ENCODE measurements around the gene TIMD4.

The TIMD4 gene

DNA sequence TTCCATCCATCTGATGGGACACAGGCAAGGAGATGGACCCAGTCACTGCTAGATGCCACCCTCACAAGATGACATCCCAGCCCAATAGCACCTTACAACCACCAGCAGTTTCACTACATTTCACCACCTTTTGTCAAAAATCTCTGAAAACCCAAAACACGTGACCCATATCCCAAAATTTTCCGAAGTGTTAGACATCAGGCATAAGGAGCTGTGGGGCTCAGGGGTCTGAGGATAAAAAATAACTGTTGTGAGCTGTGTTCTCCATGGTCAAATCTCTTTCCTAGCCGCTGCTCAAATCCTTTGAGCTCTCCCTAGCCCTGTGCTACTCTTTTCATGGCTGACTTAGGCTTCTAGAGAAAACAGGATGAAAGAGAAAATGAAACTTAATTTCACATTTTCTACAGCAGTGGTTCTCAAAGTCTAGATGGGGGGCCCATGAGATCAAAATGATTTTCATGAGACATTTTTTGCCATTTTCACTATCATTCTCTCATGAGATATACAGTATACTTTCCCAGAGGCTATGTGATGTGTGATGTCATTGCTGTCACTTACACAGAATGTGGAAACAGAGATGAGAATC lies 40.7 kb downstream of the TIMD4 start:
- no peak for DNase-seq (ENCODE audit: low read depth in 2 of 2)

GRCh38 chr5:156920861-156921431 lies 42.1 kb downstream of the TIMD4 start:
- no peak for DNase-seq (ENCODE audit: low read depth in 2 of 2)

DNA sequence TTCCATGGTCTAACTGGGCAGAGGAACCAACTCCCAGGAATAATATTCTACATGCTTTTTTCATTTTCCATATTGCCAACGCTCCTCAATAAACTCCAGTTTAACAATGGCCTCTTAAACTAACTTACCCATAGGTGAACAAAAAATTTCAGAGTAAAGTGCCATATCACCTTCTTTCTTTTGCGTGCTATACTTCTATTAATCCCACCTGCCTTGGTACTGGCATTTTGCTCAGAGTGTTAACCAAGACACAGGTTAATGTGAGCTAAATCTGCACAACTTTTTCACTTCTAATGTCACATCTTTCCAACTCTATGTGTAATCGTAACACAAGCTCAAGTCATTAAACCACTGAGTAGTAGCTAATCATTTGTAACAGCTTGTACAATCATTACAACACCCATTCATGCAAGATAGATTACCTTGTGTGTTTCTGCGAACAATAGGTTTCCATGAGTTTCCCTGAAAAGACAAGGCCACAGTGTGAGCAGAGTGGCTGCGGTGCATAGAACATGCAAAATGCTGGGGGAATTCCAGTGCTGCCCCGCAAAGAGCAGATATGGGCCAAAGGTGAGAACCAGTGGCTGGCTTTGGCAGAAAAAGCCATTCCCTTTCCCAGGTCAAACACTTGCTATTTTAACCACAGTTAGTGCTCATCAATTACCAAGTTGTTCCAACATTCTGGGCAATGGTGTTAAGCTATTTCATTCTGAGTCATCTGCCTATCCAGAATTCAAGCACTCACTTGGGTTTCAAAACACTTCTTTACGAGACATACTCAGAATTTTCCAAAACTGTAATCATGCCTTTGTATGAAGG lies 42.8 kb downstream of the TIMD4 start:
- peak; percentile 2 to 9 for DNase-seq (ENCODE audit: low read depth in 2 of 2)

DNA sequence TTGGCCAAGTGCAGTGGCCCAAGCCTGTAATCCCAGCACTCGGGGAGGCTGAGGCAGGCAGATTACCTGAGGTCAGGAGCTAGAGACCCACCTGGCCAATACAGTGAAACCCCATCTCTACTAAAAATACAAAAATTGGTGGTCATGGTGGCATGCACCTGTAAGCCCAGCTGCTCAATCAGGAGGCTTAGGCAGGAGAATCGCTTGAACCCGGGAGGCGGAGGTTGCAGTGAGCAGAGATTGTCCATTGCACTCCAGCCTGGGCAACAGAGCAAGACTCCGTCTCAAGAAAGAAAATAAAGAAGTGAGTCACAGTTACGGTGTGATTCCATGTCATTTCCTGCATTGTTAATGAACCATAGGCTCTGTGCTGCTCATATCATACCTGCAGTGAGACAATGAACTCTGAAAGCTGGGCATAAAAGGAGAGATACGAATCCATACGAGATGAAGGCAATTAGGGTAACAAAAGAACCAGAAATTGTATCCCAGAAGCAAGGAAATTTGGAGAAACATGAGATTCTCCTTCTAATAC lies 44.6 kb downstream of the TIMD4 start:
- no peak for DNase-seq (ENCODE audit: low read depth in 2 of 2)

- no peak for DNase-seq (ENCODE audit: low read depth in 2 of 2)
Measured at GRCh38 chr5:156914371-156914737, 48.7 kb downstream of the TIMD4 start.

DNA sequence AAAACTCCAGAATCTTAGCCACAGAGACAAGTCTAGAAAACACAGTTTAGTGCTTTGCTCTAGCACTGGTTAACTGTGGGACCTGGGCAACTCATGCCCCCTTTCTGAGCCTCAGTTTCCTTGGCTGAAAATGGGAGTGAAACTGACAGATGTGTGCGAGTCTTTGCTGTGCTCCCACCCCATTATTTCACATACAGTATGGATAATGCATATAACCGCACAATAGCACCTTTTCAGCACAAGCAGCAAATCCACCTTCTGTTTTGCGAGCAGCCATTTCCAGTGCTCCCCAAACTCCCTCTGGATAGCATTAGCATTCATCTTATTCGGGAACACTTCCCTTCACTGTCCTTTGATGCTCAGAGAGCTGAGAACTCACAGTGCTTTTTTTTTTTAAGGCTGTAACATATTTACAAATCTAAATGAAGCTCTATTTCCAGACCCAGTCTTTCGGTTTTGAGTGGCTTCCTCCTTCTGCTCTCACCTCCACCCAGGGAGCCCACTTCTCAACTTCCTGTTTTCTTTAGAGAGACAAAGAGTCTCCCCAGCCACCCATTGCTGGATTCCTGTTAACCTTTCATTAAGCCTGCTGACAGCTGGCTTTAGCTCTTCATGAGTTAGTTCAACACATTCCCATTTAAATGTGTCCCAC lies 49.2 kb downstream of the TIMD4 start:
- no peak for DNase-seq (ENCODE audit: low read depth in 2 of 2)

DNA sequence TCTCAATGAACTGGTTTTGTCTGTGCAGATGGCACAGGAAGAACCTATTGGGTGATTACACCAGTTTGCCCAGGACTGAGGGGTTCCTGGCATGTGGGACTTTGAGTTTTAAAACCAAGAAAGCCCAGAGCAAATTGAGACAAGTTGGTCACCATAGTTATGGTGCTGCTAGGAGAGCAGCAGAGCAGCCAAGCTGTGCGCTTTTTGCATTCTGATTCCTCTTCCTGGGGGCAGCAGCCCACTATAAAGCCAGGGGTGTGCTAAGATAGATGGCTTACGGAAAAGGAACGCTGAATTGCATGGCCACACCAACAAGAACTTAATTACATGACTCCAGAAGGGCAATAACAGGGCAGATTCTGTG lies 49.7 kb downstream of the TIMD4 start:
- DNase-seq (ENCODE audit: low read depth in 2 of 2) = no peak

- no peak for DNase-seq (ENCODE audit: low read depth in 2 of 2)
Measured at GRCh38 chr5:156912869-156913268, 50.2 kb downstream of the TIMD4 start.

DNA sequence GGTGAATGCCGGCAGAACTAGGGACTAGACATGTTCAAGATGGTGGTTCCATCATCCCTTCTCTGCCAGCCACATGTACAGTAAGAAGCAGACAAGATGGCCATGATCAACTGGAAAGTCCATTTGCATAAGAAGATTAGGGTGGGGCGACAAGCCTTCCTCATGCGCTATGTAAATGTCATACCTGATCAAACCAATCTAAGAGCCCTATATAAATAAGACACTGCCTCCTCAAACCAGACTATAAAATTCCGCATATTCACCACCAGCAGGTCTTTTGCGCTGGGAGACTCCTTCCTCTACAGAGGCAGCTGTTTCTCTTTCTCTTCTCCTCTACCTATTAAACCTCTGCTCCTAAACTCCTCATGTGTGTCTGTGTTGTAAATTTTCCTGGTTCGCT lies 53.8 kb downstream of the TIMD4 start:
- DNase-seq (ENCODE audit: low read depth in 2 of 2) = no peak

- DNase-seq (ENCODE audit: low read depth in 2 of 2) = no peak
Measured at GRCh38 chr5:156907667-156908066, 55.4 kb downstream of the TIMD4 start.

DNA sequence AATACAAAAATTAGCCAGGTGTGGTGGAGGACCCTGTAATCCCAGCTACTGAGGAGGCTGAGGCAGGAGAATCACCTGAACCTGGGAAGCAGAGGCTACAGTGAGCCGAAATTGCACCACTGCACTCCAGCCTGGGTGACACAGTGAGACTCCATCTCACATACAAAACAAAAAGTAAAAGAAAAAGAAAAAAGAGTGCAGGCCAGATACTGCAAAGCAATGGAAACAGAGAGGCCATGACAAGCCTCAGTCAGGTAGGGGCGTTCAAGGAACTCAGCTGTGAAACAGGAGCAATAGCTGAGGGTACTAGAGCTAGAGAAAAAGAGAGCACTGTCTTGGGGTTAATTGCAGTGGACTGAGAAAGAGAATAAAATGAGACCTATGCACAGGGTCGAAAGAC lies 56.2 kb downstream of the TIMD4 start:
- DNase-seq (ENCODE audit: low read depth in 2 of 2) = no peak

GRCh38 chr5:156896546-156896945 lies 66.5 kb downstream of the TIMD4 start:
- no peak for DNase-seq (ENCODE audit: low read depth in 2 of 2)

DNA sequence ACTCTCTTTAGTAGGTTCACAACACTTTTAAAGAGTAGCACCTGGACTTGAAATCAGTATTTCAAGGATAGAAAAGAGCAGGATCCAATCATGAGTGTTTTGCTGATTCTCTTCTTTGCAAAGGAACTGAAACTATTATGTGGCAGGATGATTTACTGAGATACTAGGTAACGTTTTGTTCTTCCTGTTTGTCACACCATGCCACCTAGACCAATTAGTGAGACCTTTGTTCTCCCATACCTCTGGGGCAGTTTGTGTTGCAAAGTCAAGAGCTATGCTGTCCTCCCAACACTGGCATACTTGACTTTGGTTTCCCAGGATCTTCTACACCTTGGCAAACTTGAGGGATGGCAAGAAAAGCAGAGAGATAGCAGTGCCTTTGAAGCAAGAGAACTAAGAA lies 69.5 kb downstream of the TIMD4 start:
- DNase-seq (ENCODE audit: low read depth in 2 of 2) = no peak

DNA sequence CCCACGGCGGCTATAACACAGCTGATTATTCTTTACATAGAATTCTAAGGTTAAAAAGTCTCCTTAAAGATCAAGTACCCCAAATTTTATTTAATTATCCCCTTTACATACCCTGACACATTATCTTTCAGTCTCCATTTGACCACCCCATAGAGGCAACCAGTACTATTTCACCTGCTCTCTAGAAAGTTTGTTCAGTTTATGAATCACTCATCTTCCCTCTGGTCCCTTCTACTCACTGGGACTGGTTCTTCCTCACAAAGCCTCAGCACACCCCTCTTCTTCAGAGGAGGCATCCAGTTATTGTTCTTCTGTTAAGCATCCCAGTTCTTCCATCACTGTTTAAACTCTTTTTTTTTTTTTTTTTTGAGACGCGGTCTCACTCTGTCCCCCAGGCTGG lies 70.2 kb downstream of the TIMD4 start:
- DNase-seq (ENCODE audit: low read depth in 2 of 2) = no peak

DNA sequence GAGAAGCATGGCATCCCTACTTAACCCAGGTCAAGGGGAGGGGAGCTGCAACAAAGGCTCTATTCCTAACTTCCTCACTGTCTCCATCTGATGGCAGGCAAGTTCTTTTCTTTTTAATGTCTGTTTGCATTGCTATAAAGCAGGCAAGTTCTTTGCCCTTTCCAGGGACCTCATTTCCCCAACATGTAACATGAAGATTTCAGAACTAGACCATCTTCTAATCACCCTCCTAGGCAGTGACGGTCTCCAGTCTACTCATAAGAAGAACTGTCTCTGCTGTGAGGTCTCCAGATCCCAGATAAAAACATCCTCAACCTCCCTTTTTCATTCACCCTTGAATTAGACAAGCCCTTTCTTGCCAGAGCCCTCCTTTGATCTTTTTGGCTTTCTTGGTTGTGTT lies 70.8 kb downstream of the TIMD4 start:
- no peak for DNase-seq (ENCODE audit: low read depth in 2 of 2)

GRCh38 chr5:156888520-156888919 lies 74.5 kb downstream of the TIMD4 start:
- no peak for DNase-seq (ENCODE audit: low read depth in 2 of 2)

DNA sequence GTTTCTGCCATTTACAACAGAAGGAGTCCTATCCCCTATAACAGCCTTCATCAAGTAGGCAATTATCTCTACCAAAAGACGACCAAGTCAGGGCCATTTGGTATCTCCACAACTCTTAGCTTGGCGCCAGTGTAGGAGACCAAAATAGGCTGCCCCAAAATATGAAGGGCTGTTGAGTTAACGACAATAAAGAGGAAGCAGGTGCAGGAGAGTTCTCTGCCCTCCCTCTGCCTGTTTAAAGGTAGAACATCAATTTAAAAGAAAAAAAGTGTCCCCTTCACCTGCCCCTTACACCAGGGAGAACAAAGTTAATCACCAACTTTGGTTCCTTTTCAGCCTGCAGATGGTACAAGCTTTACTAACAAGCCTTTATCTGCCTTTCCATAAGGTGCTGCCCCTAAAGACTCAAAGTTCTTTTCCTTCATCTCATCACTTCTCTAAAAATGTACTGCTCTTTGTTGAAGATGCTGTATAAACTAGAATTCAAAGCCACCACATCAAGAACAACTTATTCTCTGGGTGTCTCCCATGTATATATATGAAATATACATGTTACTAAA lies 79.6 kb downstream of the TIMD4 start:
- no peak for DNase-seq (ENCODE audit: low read depth in 2 of 2)

DNA sequence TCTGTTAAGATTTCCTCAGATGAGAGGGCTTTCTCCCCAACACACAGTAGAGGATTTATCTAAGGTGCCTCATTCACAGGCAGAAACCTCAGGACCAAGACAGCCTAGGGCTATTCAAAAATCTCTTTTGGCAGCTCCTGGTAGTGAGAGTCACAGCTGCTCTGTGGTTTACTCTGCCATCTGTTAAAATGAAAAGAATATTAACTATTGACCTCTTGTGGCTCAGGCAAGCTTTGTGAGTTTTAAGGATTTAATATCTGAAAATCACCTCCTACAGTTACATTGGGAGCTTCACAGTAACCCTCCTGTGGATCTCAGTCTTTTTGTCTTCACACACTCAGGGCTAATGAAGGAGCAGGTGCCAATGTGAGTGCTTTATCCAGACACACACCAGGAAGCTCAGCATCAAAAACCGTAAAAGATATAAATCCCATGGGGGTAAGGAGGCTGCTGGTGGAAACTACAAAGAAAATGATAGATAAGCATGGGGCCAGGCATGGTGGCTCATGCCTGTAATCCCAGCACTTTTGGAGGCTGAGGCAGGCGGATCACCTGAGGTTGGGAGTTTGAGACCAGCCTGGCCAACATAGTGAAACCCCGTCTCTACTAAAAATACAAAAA lies 83.3 kb downstream of the TIMD4 start:
- DNase-seq (ENCODE audit: low read depth in 2 of 2) = no peak

DNA sequence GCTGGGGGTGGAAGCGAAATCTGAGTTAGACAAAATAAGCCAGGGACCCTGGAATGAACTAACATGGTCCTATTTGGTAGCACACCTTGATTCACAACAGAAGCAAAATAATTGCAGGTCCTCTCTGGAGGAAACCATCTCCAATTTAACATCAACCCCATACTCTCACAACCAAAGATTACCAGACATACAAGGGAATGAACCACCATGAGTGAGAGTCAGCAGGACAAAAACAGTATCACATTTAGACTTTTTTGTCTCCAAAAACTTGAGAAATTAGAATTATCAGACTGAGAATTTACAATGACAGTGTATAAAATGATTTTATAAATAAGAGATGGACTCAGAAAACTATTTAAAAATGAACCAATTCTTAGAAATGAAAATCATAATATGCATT lies 91.8 kb downstream of the TIMD4 start:
- no peak for DNase-seq (ENCODE audit: low read depth in 2 of 2)

- no peak for DNase-seq (ENCODE audit: low read depth in 2 of 2)
Measured at GRCh38 chr5:156870498-156870839, 92.6 kb downstream of the TIMD4 start.

Data from stimulated activated CD8-positive, alpha-beta memory T cell treated with anti-CD3 and anti-CD28 coated beads, Interleukin-2, amount 100 ng/mL, for 1 hour (primary cell).